ENCODE data around the gene LHPP. TPM values are rescaled to one million over a fixed set of nuclear protein-coding genes. Genes with fewer than 3 reads are reported as not detected.
A peak's percentile ranks its signal among the peaks of the same experiment; 100 is the strongest.
"Not testable (repeated sequence)": the region's sequence is repeated elsewhere in the genome, so short reads cannot be mapped to it uniquely, and the experiment has no call there.

LHPP gene
- total RNA-seq, 1 donor from 2014 or later: 8.6 TPM

GRCh38 chr10:124576526-124577420 is 115.2 kb downstream of the LHPP start:
- Mint-ChIP-seq H3K4me3 (no peak overlapping the region), H3K27me3 (peaks cover 4% of the 10 kb centered on the region), H3K36me3 (ENCODE audit: low read depth) (no peaks in the 10 kb centered on the region), H3K27ac (no peak overlapping the region), H3K9me3 (peaks cover 4% of the 10 kb centered on the region), H3K4me1 (no peaks in the 10 kb centered on the region)
- intact Hi-C loops (cut with micrococcal nuclease): no loop called here
- no peak for DNase-seq

GRCh38 chr10:124577651-124578050 is 116.0 kb downstream of the LHPP start:
- H3K27me3 Mint-ChIP-seq: peaks cover 4% of the 10 kb centered on the region
- no peaks in the 10 kb centered on the region for H3K4me1 Mint-ChIP-seq
- no peak overlapping the region for H3K27ac Mint-ChIP-seq
- H3K4me3 Mint-ChIP-seq: no peak overlapping the region
- no peaks in the 10 kb centered on the region for H3K36me3 Mint-ChIP-seq (ENCODE audit: low read depth)
- DNase-seq: no peak
- H3K9me3 Mint-ChIP-seq: peaks cover 4% of the 10 kb centered on the region
- intact Hi-C loops (cut with micrococcal nuclease): no loop called here

GRCh38 chr10:124578231-124579010 is 116.8 kb downstream of the LHPP start:
- H3K4me3 Mint-ChIP-seq: no peak overlapping the region
- peaks cover 4% of the 10 kb centered on the region for H3K9me3 Mint-ChIP-seq
- DNase-seq: no peak
- no peaks in the 10 kb centered on the region for H3K4me1 Mint-ChIP-seq
- H3K27ac Mint-ChIP-seq: no peak overlapping the region
- H3K36me3 Mint-ChIP-seq (ENCODE audit: low read depth): no peaks in the 10 kb centered on the region
- intact Hi-C loops (cut with micrococcal nuclease): no loop called here
- H3K27me3 Mint-ChIP-seq: peaks cover 6% of the 10 kb centered on the region

- intact Hi-C loops (cut with micrococcal nuclease): no loop called here
- Mint-ChIP-seq H3K9me3 (peaks cover 4% of the 10 kb centered on the region), H3K4me1 (no peaks in the 10 kb centered on the region), H3K27ac (no peak overlapping the region), H3K27me3 (peaks cover 8% of the 10 kb centered on the region), H3K36me3 (ENCODE audit: low read depth) (no peaks in the 10 kb centered on the region), H3K4me3 (no peak overlapping the region)
- DNase-seq: no peak
These were observed 117.4 kb downstream of the LHPP start for GRCh38 chr10:124579011-124579399.

DNA sequence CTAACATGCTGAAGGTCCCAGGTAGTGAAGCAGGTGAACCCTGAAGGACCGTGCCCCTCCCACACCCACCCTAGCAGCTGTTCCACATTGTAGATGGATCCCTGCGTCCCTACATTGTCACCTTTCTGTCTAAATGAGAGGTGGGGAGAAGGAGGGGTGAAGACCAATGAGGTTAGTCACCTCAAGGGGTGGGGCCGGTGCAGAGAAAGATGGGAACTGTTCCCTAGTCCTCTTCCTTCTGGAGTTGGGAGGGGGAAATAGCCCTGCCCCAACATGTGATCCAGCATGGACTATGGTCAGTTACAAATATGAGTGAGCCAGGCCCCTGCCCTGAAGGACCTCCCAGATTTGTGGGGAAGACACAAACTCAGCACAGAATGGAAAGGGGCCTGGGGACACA is 124.5 kb downstream of the LHPP start:
- Mint-ChIP-seq H3K36me3 (ENCODE audit: low read depth) (no peaks in the 10 kb centered on the region), H3K27me3 (peaks cover 8% of the 10 kb centered on the region), H3K9me3 (peaks cover under 1% of the 10 kb centered on the region), H3K4me1 (no peaks in the 10 kb centered on the region), H3K27ac (no peak overlapping the region), H3K4me3 (no peak overlapping the region)
- DNase-seq: no peak
- intact Hi-C loops (cut with micrococcal nuclease): no loop called here

GRCh38 chr10:124587811-124588211 is 126.2 kb downstream of the LHPP start:
- H3K36me3 Mint-ChIP-seq (ENCODE audit: low read depth): no peaks in the 10 kb centered on the region
- H3K4me1 Mint-ChIP-seq: no peaks in the 10 kb centered on the region
- H3K4me3 Mint-ChIP-seq: no peak overlapping the region
- H3K27ac Mint-ChIP-seq: no peak overlapping the region
- H3K9me3 Mint-ChIP-seq: no peaks in the 10 kb centered on the region
- DNase-seq: no peak
- peaks cover 5% of the 10 kb centered on the region for H3K27me3 Mint-ChIP-seq
- intact Hi-C loops (cut with micrococcal nuclease): no loop called here

- H3K9me3 Mint-ChIP-seq; H3K4me3 Mint-ChIP-seq; H3K27me3 Mint-ChIP-seq; H3K36me3 Mint-ChIP-seq (ENCODE audit: low read depth); H3K27ac Mint-ChIP-seq; intact Hi-C loops (cut with micrococcal nuclease); H3K4me1 Mint-ChIP-seq; DNase-seq: not testable (repeated sequence)
These were observed 126.7 kb downstream of the LHPP start for GRCh38 chr10:124588341-124588735.

GRCh38 chr10:124588736-124589490 is 127.3 kb downstream of the LHPP start:
- Mint-ChIP-seq H3K4me3 (no peak overlapping the region), H3K4me1 (no peaks in the 10 kb centered on the region), H3K9me3 (no peaks in the 10 kb centered on the region), H3K27me3 (peaks cover 3% of the 10 kb centered on the region), H3K36me3 (ENCODE audit: low read depth) (no peaks in the 10 kb centered on the region), H3K27ac (no peak overlapping the region)
- no peak for DNase-seq
- intact Hi-C loops (cut with micrococcal nuclease): no loop called here

DNA sequence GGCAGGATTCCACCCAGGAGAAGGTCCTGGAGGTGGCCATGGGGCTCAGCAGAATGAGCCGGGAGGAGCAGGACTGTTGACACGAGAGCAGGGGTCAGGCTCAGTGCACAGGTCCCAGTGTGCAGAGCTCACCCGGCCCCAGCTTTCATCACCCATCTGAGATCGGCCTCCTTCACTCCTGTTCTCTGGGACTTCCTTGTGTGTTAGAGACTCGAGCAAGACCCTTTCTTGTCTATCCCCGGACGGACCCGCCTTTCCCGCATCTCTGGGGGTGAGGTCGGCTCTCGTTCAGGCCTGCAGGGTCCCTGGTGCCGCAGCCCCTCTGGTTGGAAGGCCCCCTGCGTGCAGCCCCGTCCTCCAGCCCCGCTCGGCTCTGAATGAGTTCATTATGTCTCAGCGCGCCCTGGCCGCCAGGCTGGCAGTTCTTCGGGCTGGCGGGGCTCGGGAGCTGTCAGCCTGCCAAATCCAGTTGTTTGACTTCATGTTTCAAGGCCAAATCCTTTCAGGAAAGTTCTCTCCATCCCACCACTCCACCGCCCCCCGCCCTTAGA is 127.9 kb downstream of the LHPP start:
- DNase-seq: no peak

GRCh38 chr10:124590216-124591122 is 128.8 kb downstream of the LHPP start:
- no peak for DNase-seq
- Mint-ChIP-seq H3K27ac (peak overlapping the region; percentile 68), H3K4me3 (no peak overlapping the region), H3K27me3 (peaks cover 3% of the 10 kb centered on the region), H3K9me3 (no peaks in the 10 kb centered on the region), H3K36me3 (ENCODE audit: low read depth) (no peaks in the 10 kb centered on the region), H3K4me1 (no peaks in the 10 kb centered on the region)
- intact Hi-C loops (cut with micrococcal nuclease): no loop called here

More for the DNA sequence above, 127.9 kb downstream of the LHPP start:
- Mint-ChIP-seq H3K4me3 (no peak overlapping the region), H3K27me3 (peaks cover 3% of the 10 kb centered on the region), H3K27ac (no peak overlapping the region), H3K9me3 (no peaks in the 10 kb centered on the region), H3K36me3 (ENCODE audit: low read depth) (no peaks in the 10 kb centered on the region), H3K4me1 (no peaks in the 10 kb centered on the region)
- intact Hi-C loops (cut with micrococcal nuclease): no loop called here

DNA sequence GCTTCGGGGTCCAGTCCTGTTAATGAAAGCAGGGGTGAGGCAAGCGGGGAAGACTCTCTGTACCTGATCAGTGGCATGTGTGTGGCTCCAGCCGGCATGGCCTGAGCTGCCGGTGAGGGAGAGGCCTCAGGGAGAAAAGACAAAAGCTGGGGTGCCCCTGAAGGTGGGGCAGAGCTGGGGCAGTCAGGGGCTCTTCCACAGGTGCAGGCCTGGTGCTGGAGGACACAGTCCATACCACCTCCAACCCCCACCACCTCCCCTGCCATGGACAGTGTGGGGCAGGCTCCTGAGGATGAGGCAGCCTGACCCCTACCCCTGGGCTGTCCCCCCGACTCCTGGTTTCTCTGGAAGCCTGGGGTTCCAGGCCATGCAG is 129.5 kb downstream of the LHPP start:
- intact Hi-C loops (cut with micrococcal nuclease): no loop called here
- H3K36me3 Mint-ChIP-seq (ENCODE audit: low read depth): no peaks in the 10 kb centered on the region

DNA sequence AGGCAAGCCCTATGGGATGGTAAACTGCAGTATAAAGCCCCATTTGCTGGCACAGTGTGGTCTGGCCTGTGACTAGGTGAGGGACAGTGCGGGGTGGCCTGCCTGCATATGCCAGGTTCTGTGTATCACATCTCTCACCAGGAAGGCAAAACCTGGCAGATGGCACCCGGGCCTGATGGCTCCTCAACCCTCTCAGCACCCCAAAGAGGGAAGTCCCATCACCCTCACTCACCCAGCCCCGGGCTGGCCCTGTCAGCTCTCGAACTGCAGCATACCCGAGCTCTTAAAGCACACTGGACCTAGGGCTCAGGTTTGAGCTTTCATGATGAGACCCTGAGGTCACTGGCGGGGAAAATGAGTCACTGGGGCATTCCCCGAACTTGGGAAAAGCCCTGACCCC is 130.5 kb downstream of the LHPP start:
- Mint-ChIP-seq H3K27ac (no peak overlapping the region), H3K36me3 (ENCODE audit: low read depth) (no peaks in the 10 kb centered on the region), H3K27me3 (no peaks in the 10 kb centered on the region), H3K9me3 (no peaks in the 10 kb centered on the region), H3K4me1 (no peaks in the 10 kb centered on the region), H3K4me3 (no peak overlapping the region)
- intact Hi-C loops (cut with micrococcal nuclease): no loop called here
- no peak for DNase-seq

More for the DNA sequence above, 129.5 kb downstream of the LHPP start:
- no peak for DNase-seq
- no peak overlapping the region for H3K27ac Mint-ChIP-seq
- H3K9me3 Mint-ChIP-seq: no peaks in the 10 kb centered on the region
- H3K27me3 Mint-ChIP-seq: peaks cover 3% of the 10 kb centered on the region
- no peak overlapping the region for H3K4me3 Mint-ChIP-seq
- H3K4me1 Mint-ChIP-seq: no peaks in the 10 kb centered on the region

All from activated CD4-positive, alpha-beta T cell treated with anti-CD3 and anti-CD28 coated beads, Interleukin-2, amount 10 ng/mL, durations not matched to agents 24 days and 14 days (primary cell).